CD4-positive, CD25-positive, alpha-beta regulatory T cell (primary cell): ENCODE measurements around the gene NEDD1. TPM values are rescaled to one million over a fixed set of nuclear protein-coding genes. Genes with fewer than 3 reads are reported as not detected.

ENCODE experiments used
- ATAC-seq, 2 donors: fragments of 150-1000 bp; cut with Tn5 transposase; one replicate each; pipeline ENCODE4 v1.10.0; 2021; ENCODE audit warnings: low read depth in 2 of 2, moderate number of reproducible peaks in 2 of 2, moderate library complexity in 1 of 2
- DNase-seq, 3 donors: peaks; one replicate each; pipeline versions ENCODE4 v3.0.0 to v3.0.0-alpha.2; 2012 to 2022; ENCODE audit warnings: mixed read lengths in 1 of 3
- H3K27ac ChIP-seq: one replicate; pipeline ENCODE4 v1.7.0; 2013; ENCODE audit warnings: mild to moderate bottlenecking, low read length; ENCODE audit not compliant: insufficient read depth, poor library complexity, severe bottlenecking
- H3K27me3 ChIP-seq: one replicate; pipeline ENCODE4 v1.7.0; 2013; ENCODE audit warnings: low read length; ENCODE audit not compliant: control insufficient read depth, insufficient read depth
- H3K36me3 ChIP-seq: one replicate; pipeline ENCODE4 v1.7.0; 2013; ENCODE audit warnings: mild to moderate bottlenecking, low read length, moderate library complexity; ENCODE audit not compliant: control insufficient read depth, insufficient read depth
- H3K4me1 ChIP-seq: 2 replicates; pipeline ENCODE4 v1.7.0; 2013; ENCODE audit warnings: mild to moderate bottlenecking, low read length; ENCODE audit not compliant: insufficient read depth, control insufficient read depth, poor library complexity, severe bottlenecking
- H3K4me3 ChIP-seq: one replicate; pipeline ENCODE4 v1.7.0; 2013; ENCODE audit warnings: low read depth, mild to moderate bottlenecking, low read length, moderate library complexity
- H3K9me3 ChIP-seq, 2 experiments: 1 replicate in 1 of 2; 2 replicates in 1 of 2; pipeline ENCODE4 v1.7.0; 2013; ENCODE audit warnings: low read length in 2 of 2, mild to moderate bottlenecking in 1 of 2, moderate library complexity in 1 of 2; ENCODE audit not compliant: control insufficient read depth in 2 of 2
- H3K27ac Mint-ChIP-seq, 3 donors: one replicate each; pipeline ENCODE4 v1.8.0; 2020 to 2022; ENCODE audit warnings: mild to moderate bottlenecking in 3 of 3, mixed read lengths in 3 of 3, moderate library complexity in 2 of 3
- H3K27me3 Mint-ChIP-seq: one replicate; pipeline ENCODE4 v1.8.0; 2022; ENCODE audit warnings: mild to moderate bottlenecking, mixed read lengths
- H3K36me3 Mint-ChIP-seq: one replicate; pipeline ENCODE4 v1.8.0; 2020; ENCODE audit warnings: mixed read lengths
- H3K4me1 Mint-ChIP-seq, 4 donors: one replicate each; pipeline ENCODE4 v1.8.0; 2020 to 2022; ENCODE audit warnings: mixed read lengths in 4 of 4, mild to moderate bottlenecking in 1 of 4
- H3K4me3 Mint-ChIP-seq, 4 donors: one replicate each; pipeline ENCODE4 v1.8.0; 2020 to 2022; ENCODE audit warnings: mild to moderate bottlenecking in 4 of 4, mixed read lengths in 4 of 4, moderate library complexity in 3 of 4
- H3K9me3 Mint-ChIP-seq, 7 donors: one replicate each; pipeline ENCODE4 v1.8.0; 2020 to 2022; ENCODE audit warnings: mixed read lengths in 7 of 7, mild to moderate bottlenecking in 3 of 7, moderate library complexity in 2 of 7
- polyA plus RNA-seq, 4 donors: library from polyadenylated mRNA; unstranded; fragments of 300-500 nt; fragmentation: Illumina TruSeq; gene quantifications; one replicate each; pipeline ENCODE4 v1.2.3, GENCODE V29; 2021
- total RNA-seq: library from RNA; stranded (reverse); gene quantifications from one replicate; pipeline ENCODE4 v1.2.3, GENCODE V29; 2022

Gene NEDD1
- total and polyA plus RNA-seq, 5 donors from 2014 or later = 29.1 to 45.5 (median 37.6) TPM

DNA sequence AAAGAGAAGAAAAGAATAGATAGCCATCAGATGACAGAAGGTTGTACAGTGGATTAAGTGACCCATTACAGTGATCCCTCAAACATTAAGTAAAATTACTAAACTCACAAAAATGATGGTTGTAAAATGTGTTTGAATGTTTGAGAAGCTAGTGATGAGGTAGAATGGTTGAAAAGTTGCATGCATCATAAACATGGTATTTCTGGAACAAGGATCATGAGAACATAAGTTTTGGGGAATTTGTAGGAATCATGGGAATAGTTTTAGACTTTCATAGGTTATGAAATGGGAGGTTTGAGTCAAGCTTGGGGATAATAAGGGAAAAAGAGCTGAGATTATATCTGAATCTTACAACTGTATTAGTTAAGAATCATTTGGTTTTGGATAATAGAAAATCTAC, 34.1 kb upstream of the NEDD1 start:
- peaks cover 4% of the 10 kb centered on the region for H3K27me3 Mint-ChIP-seq
- H3K36me3 Mint-ChIP-seq = no peaks in the 10 kb centered on the region
- Histone ChIP-seq H3K4me3 (no peak overlapping the region), H3K36me3 (no peaks in the 10 kb centered on the region), H3K27ac (no peak overlapping the region), H3K4me1 (no peaks in the 10 kb centered on the region), H3K27me3 (peaks cover 9% of the 10 kb centered on the region), H3K9me3 (no peaks in the 10 kb centered on the region)
- no peak overlapping the region for H3K27ac Mint-ChIP-seq
- no peaks in the 10 kb centered on the region for H3K4me1 Mint-ChIP-seq
- DNase-seq (no peak), ATAC-seq (no peak)
- H3K9me3 Mint-ChIP-seq = peaks cover 0 to 3% (median 0%) of the 10 kb centered on the region in 7 donors
- H3K4me3 Mint-ChIP-seq = no peak overlapping the region

DNA sequence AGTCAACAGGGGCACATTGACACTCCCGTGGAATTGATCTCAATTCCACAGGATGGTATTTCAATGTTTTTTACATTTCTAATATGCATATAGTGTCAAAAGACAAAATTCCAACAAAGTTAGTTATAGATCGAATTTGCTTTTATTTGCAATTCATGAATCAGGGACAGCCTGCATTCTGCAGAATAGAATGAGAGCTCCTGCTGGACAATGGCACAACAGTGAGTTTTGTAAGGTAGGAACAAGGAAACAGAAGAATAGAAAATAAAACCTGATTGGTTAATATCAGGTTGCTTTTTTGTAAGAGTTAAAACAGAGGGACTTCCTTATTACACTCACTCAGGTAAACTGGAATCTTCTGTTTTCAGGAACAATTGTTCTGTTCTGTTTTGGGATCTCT, 32.8 kb upstream of the NEDD1 start:
- Mint-ChIP-seq H3K27ac (no peak overlapping the region), H3K4me1 (no peaks in the 10 kb centered on the region), H3K4me3 (no peak overlapping the region), H3K27me3 (peaks cover 9% of the 10 kb centered on the region), H3K36me3 (no peaks in the 10 kb centered on the region), H3K9me3 (peaks cover 0 to 5% (median 0%) of the 10 kb centered on the region in 7 donors)
- H3K4me1 ChIP-seq = no peaks in the 10 kb centered on the region
- no peak overlapping the region for H3K4me3 ChIP-seq
- no peaks in the 10 kb centered on the region for H3K9me3 ChIP-seq
- peaks cover 4% of the 10 kb centered on the region for H3K27me3 ChIP-seq
- H3K27ac ChIP-seq = no peak overlapping the region
- ATAC-seq = no peak
- DNase-seq = no peak
- H3K36me3 ChIP-seq = no peaks in the 10 kb centered on the region

DNA sequence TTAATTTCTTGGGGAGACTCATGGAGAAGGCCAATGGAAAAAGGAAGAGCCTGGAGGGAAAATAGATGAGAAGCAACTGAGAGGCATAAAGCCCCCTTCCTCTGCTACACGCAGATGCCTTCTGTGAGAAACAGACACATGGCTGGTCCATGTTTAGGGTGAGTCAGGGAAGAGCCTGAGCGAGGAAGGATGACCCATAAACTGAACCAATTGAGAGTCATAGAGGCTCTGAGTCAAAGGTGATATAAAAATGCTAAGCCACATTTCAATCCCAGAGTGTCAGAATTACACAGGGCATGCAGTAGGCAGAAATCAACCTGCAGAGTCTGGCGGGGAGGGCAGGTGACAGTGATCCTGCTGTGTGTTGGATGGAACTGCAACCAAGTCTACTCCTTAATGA, 30.1 kb upstream of the NEDD1 start:
- no peak for DNase-seq
- H3K4me3 Mint-ChIP-seq = no peak overlapping the region
- Histone ChIP-seq H3K9me3 (no peaks in the 10 kb centered on the region), H3K27ac (no peak overlapping the region), H3K27me3 (peaks cover 6% of the 10 kb centered on the region), H3K36me3 (no peaks in the 10 kb centered on the region), H3K4me3 (no peak overlapping the region), H3K4me1 (no peaks in the 10 kb centered on the region)
- H3K27me3 Mint-ChIP-seq = peaks cover 9% of the 10 kb centered on the region
- no peak for ATAC-seq
- H3K9me3 Mint-ChIP-seq = peaks cover 0 to 8% (median 0%) of the 10 kb centered on the region in 7 donors
- H3K36me3 Mint-ChIP-seq = no peaks in the 10 kb centered on the region
- H3K4me1 Mint-ChIP-seq = no peaks in the 10 kb centered on the region
- H3K27ac Mint-ChIP-seq = no peak overlapping the region

GRCh38 chr12:96878704-96879103, 28.4 kb upstream of the NEDD1 start:
- peaks cover 9% of the 10 kb centered on the region for H3K27me3 Mint-ChIP-seq
- DNase-seq = no peak
- H3K4me1 Mint-ChIP-seq = no peaks in the 10 kb centered on the region
- H3K27me3 ChIP-seq = peaks cover 6% of the 10 kb centered on the region
- H3K9me3 ChIP-seq = no peaks in the 10 kb centered on the region
- no peak overlapping the region for H3K4me3 ChIP-seq
- ATAC-seq = no peak
- H3K27ac Mint-ChIP-seq = no peak overlapping the region
- H3K4me3 Mint-ChIP-seq = no peak overlapping the region
- H3K27ac ChIP-seq = no peak overlapping the region
- no peaks in the 10 kb centered on the region for H3K36me3 ChIP-seq
- no peaks in the 10 kb centered on the region for H3K4me1 ChIP-seq
- H3K36me3 Mint-ChIP-seq = no peaks in the 10 kb centered on the region
- H3K9me3 Mint-ChIP-seq = peaks cover 0 to 8% (median 0%) of the 10 kb centered on the region in 7 donors

- peaks cover 0 to 5% (median 0%) of the 10 kb centered on the region in 7 donors for H3K9me3 Mint-ChIP-seq
- no peaks in the 10 kb centered on the region for H3K9me3 ChIP-seq
Measured at GRCh38 chr12:96879301-96879700, 27.8 kb upstream of the NEDD1 start.

GRCh38 chr12:96880220-96880619, 26.8 kb upstream of the NEDD1 start:
- Histone ChIP-seq H3K9me3 (no peaks in the 10 kb centered on the region), H3K36me3 (no peaks in the 10 kb centered on the region), H3K27me3 (peaks cover 6% of the 10 kb centered on the region), H3K27ac (no peak overlapping the region), H3K4me3 (no peak overlapping the region), H3K4me1 (no peaks in the 10 kb centered on the region)
- H3K27ac Mint-ChIP-seq = no peak overlapping the region
- H3K36me3 Mint-ChIP-seq = no peaks in the 10 kb centered on the region
- no peak for DNase-seq
- H3K4me3 Mint-ChIP-seq = no peak overlapping the region
- peaks cover 0 to 5% (median 0%) of the 10 kb centered on the region in 7 donors for H3K9me3 Mint-ChIP-seq
- H3K4me1 Mint-ChIP-seq = no peaks in the 10 kb centered on the region
- peaks cover 12% of the 10 kb centered on the region for H3K27me3 Mint-ChIP-seq
- ATAC-seq = no peak

More at GRCh38 chr12:96879301-96879700, 27.8 kb upstream of the NEDD1 start:
- H3K36me3 Mint-ChIP-seq = no peaks in the 10 kb centered on the region
- Histone ChIP-seq H3K27ac (no peak overlapping the region), H3K4me3 (no peak overlapping the region), H3K4me1 (no peaks in the 10 kb centered on the region), H3K27me3 (peaks cover 6% of the 10 kb centered on the region), H3K36me3 (no peaks in the 10 kb centered on the region)
- ATAC-seq (no peak), DNase-seq (no peak)
- H3K27me3 Mint-ChIP-seq = peaks cover 9% of the 10 kb centered on the region
- no peak overlapping the region for H3K4me3 Mint-ChIP-seq
- H3K27ac Mint-ChIP-seq = no peak overlapping the region
- no peaks in the 10 kb centered on the region for H3K4me1 Mint-ChIP-seq

DNA sequence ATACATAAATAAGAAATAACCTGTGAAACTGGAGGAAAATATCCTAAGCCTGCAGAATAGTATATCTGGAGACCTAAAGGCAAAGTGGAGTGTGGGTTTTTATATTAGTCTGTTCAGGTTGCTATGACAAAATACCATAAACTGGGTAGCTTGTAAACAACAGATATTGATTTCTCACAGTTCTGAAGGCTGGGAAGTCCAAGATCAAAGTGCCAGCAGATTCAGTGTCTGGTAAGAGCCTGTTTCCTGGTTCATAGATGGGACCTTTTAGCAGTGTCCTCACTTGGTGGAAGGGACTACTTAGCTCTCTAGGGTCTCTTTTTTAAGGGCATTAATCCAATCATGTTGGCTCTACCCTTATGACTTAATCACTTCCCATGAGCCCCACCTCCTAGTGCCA, 25.4 kb upstream of the NEDD1 start:
- H3K4me1 Mint-ChIP-seq = no peaks in the 10 kb centered on the region
- no peak overlapping the region for H3K4me3 Mint-ChIP-seq
- ATAC-seq (no peak), DNase-seq (no peak)
- Histone ChIP-seq H3K4me1 (no peaks in the 10 kb centered on the region), H3K4me3 (no peak overlapping the region), H3K36me3 (no peaks in the 10 kb centered on the region), H3K27ac (no peak overlapping the region), H3K27me3 (peaks cover 6% of the 10 kb centered on the region), H3K9me3 (no peaks in the 10 kb centered on the region)
- H3K36me3 Mint-ChIP-seq = no peaks in the 10 kb centered on the region
- H3K27me3 Mint-ChIP-seq = peaks cover 26% of the 10 kb centered on the region
- H3K27ac Mint-ChIP-seq = no peak overlapping the region
- H3K9me3 Mint-ChIP-seq = peaks cover 0 to 5% (median 0%) of the 10 kb centered on the region in 7 donors

- H3K9me3 Mint-ChIP-seq = peaks cover 0 to 5% (median 0%) of the 10 kb centered on the region in 7 donors
- H3K36me3 Mint-ChIP-seq = no peaks in the 10 kb centered on the region
- no peaks in the 10 kb centered on the region for H3K4me1 Mint-ChIP-seq
- no peaks in the 10 kb centered on the region for H3K9me3 ChIP-seq
- DNase-seq (no peak), ATAC-seq (no peak)
- peaks cover 4% of the 10 kb centered on the region for H3K27me3 ChIP-seq
- no peaks in the 10 kb centered on the region for H3K36me3 ChIP-seq
- no peaks in the 10 kb centered on the region for H3K4me1 ChIP-seq
- H3K27ac ChIP-seq = no peak overlapping the region
- peaks cover 28% of the 10 kb centered on the region for H3K27me3 Mint-ChIP-seq
- H3K4me3 ChIP-seq = no peak overlapping the region
- no peak overlapping the region for H3K4me3 Mint-ChIP-seq
- no peak overlapping the region for H3K27ac Mint-ChIP-seq
Measured at GRCh38 chr12:96882862-96883261, 24.2 kb upstream of the NEDD1 start.
